ENCODE results near the gene ITGB3. TPM values are rescaled to one million over a fixed set of nuclear protein-coding genes. Genes with fewer than 3 reads are reported as not detected.

Gene ITGB3
- total and polyA plus RNA-seq, 9 of the 15 experiments (the other 6 are each of a cell fraction or from before 2014, with no cell fraction given), result 0.08 to 2.6 (median 0.62) TPM; not detected in 1

DNA sequence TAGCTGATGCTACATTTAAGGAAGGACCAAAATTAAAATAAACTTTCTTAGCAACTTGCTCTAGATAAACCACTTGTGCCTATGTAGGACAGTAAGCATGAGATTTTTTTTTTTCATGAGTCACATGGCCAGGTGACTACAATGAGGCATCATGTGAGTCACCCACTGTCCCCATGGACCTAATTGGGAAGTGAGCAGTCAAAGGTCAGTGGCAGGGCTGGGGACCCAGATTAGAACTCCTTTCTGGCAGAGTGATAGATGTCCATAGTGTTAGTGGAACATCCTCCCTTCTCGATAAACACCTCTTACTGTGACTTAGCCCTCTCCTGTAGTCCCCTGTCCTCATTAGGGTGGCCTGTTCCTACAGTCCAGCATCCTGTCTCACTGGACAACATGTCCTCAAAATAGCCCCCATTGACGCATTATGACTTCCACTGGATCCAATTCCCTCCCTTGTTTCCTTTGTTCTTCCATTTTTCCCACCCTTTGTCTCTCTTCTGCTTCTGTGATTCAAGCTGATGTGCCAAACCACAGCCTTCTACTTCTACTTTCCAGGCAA, 12.4 kb downstream of the ITGB3 start (continued):
- TF ChIP-seq CREB5 (CRISPR knock-in tag; IDR thresholded peaks at IDR 0.05) (no peak), NR1H2 (CRISPR knock-in tag; IDR thresholded peaks at IDR 0.05) (no peak), MED1 (CRISPR knock-in tag; IDR thresholded peaks at IDR 0.05; ENCODE audit: borderline replicate concordance) (no peak), ZNF280A (IDR thresholded peaks at IDR 0.05; ENCODE audit: low read depth, partially characterized antibody) (no peak), CCAR2 (IDR thresholded peaks at IDR 0.05; ENCODE audit: low read depth, low read length) (no peak), ZNF589 (CRISPR knock-in tag; IDR thresholded peaks at IDR 0.05; ENCODE audit: low read depth) (peak; percentile 53; the same call in 1 of the 2 replicates), GABPB1 (CRISPR knock-in tag; IDR thresholded peaks at IDR 0.05) (0 out of 2 replicates have a peak, but pooled peaks have one; percentile 26), NFXL1 (CRISPR knock-in tag; IDR thresholded peaks at IDR 0.05) (no peak), KLF10 (CRISPR knock-in tag; IDR thresholded peaks at IDR 0.05) (no peak), GMEB1 (CRISPR knock-in tag; IDR thresholded peaks at IDR 0.05) (peak; percentile 20; the same call in 1 of the 2 replicates), ELF1 (tag; IDR thresholded peaks at IDR 0.05) (no peak), NCOA1 (IDR thresholded peaks at IDR 0.05; ENCODE audit: low read depth) (peak; percentile 74), ZBTB17 (CRISPR knock-in tag; IDR thresholded peaks at IDR 0.05) (0 out of 2 replicates have a peak, but pooled peaks have one; percentile 24), ATF6 (CRISPR knock-in tag; IDR thresholded peaks at IDR 0.05) (no peak), MYBL2 (IDR thresholded peaks at IDR 0.05; ENCODE audit: low read depth) (no peak), MYBL2 (CRISPR knock-in tag; IDR thresholded peaks at IDR 0.05; ENCODE audit: borderline replicate concordance) (no peak), THRAP3 (IDR thresholded peaks at IDR 0.05; ENCODE audit: borderline replicate concordance) (no peak), RAD51 (IDR thresholded peaks at IDR 0.05; ENCODE audit: borderline replicate concordance, low read depth) (peak; percentile 90), HDAC1 (IDR thresholded peaks at IDR 0.05) (peak in 1 of 2 experiments; percentile 56; a peak in 2 of 4 replicates)
- TF ChIP-seq, protein P1, sequence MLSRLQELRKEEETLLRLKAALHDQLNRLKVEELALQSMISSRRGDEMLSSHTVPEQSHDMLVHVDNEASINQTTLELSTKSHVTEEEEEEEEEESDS (CRISPR knock-in tag; IDR thresholded peaks at IDR 0.05), result no peak
- TF ChIP-seq, protein P2, sequence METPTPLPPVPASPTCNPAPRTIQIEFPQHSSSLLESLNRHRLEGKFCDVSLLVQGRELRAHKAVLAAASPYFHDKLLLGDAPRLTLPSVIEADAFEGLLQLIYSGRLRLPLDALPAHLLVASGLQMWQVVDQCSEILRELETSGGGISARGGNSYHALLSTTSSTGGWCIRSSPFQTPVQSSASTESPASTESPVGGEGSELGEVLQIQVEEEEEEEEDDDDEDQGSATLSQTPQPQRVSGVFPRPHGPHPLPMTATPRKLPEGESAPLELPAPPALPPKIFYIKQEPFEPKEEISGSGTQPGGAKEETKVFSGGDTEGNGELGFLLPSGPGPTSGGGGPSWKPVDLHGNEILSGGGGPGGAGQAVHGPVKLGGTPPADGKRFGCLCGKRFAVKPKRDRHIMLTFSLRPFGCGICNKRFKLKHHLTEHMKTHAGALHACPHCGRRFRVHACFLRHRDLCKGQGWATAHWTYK (CRISPR knock-in tag; IDR thresholded peaks at IDR 0.05), result peak; percentile 75; the same call in 1 of the 2 replicates
